HepG2 (cell line): Measurements from ENCODE around the gene SRPRB. TPM values are rescaled to one million over a fixed set of nuclear protein-coding genes. Genes with fewer than 3 reads are reported as not detected.

Experiments
- ARNTL ChIP-seq: sonication (generic); formaldehyde crosslinking; IDR thresholded peaks from 2 replicates; pipeline ENCODE4 v1.4.0; 2020; ENCODE audit warnings: mild to moderate bottlenecking, missing genetic modification reagents
- ATF7 ChIP-seq, 2 experiments: fragments of 450-650 bp in 1 of 2; sonication (generic) in 1 of 2; formaldehyde crosslinking in 1 of 2; IDR thresholded peaks; 2 replicates each; pipeline versions ENCODE4 v1.4.0 to v1.6.1; 2016 to 2020; ENCODE audit warnings: antibody characterized with exemption in 1 of 2, mild to moderate bottlenecking in 1 of 2, missing genetic modification reagents in 1 of 2
- GATAD2A ChIP-seq: IDR thresholded peaks from 2 replicates; pipeline ENCODE4 v1.6.1; 2016
- MAX ChIP-seq: IDR thresholded peaks from 2 replicates; pipeline ENCODE4 v1.6.1; 2012; ENCODE audit warnings: inconsistent platforms
- PAF1 ChIP-seq: IDR thresholded peaks from 2 replicates; pipeline ENCODE4 v1.6.1; 2016; ENCODE audit warnings: missing genetic modification reagents, missing compliant biosample characterization
- PHF8 ChIP-seq: sonication (generic); formaldehyde crosslinking; IDR thresholded peaks from 2 replicates; pipeline ENCODE4 v1.5.0; 2020; ENCODE audit warnings: missing genetic modification reagents
- SATB2 ChIP-seq: sonication (generic); formaldehyde crosslinking; IDR thresholded peaks from 2 replicates; pipeline ENCODE4 v1.5.0; 2020; ENCODE audit warnings: missing genetic modification reagents
- SRF ChIP-seq: IDR thresholded peaks from 2 replicates; pipeline ENCODE4 v1.6.1; 2011; ENCODE audit warnings: mild to moderate bottlenecking, low read depth, low read length, moderate library complexity
- TEF ChIP-seq: sonication (generic); formaldehyde crosslinking; IDR thresholded peaks from 2 replicates; pipeline ENCODE4 v1.5.0; 2020; ENCODE audit warnings: missing genetic modification reagents
- TOPORS ChIP-seq: sonication (generic); formaldehyde crosslinking; IDR thresholded peaks from 2 replicates; pipeline ENCODE4 v1.8.0; 2023; ENCODE audit warnings: mild to moderate bottlenecking, missing genetic modification reagents
- ZFP36 ChIP-seq: fragments of 150-350 bp; IDR thresholded peaks from 2 replicates; pipeline ENCODE4 v1.6.1; 2018; ENCODE audit warnings: borderline replicate concordance, low read length, low read depth; ENCODE audit not compliant: partially characterized antibody
- ZNF121 ChIP-seq: sonication (generic); formaldehyde crosslinking; IDR thresholded peaks from 2 replicates; pipeline ENCODE4 v1.5.0; 2020; ENCODE audit warnings: mild to moderate bottlenecking, missing genetic modification reagents
- ZNF224 ChIP-seq: sonication (generic); formaldehyde crosslinking; IDR thresholded peaks from 2 replicates; pipeline ENCODE4 v1.5.0; 2020; ENCODE audit warnings: mild to moderate bottlenecking, missing genetic modification reagents
- ZNF256 ChIP-seq: sonication (generic); formaldehyde crosslinking; conservative IDR thresholded peaks from 2 replicates; pipeline ENCODE4 v1.4.0; 2020; ENCODE audit warnings: missing genetic modification reagents
- ZNF280D ChIP-seq: sonication (generic); formaldehyde crosslinking; IDR thresholded peaks from 2 replicates; pipeline ENCODE4 v1.5.1; 2020; ENCODE audit warnings: mild to moderate bottlenecking, missing genetic modification reagents
- ZNF724P ChIP-seq: sonication (generic); formaldehyde crosslinking; IDR thresholded peaks from 2 replicates; pipeline ENCODE4 v1.8.0; 2022; ENCODE audit warnings: missing genetic modification reagents, borderline replicate concordance
- ZNF788 ChIP-seq: sonication (generic); formaldehyde crosslinking; IDR thresholded peaks from 2 replicates; pipeline ENCODE4 v1.5.0; 2020; ENCODE audit warnings: mild to moderate bottlenecking, missing genetic modification reagents, borderline replicate concordance
- ZNF883 ChIP-seq: sonication (generic); formaldehyde crosslinking; IDR thresholded peaks from 2 replicates; pipeline ENCODE4 v1.5.1; 2020; ENCODE audit warnings: mild to moderate bottlenecking, missing genetic modification reagents; ENCODE audit errors: not compliant biosample characterization
- ZSCAN31 ChIP-seq: sonication (generic); formaldehyde crosslinking; IDR thresholded peaks from 2 replicates; pipeline ENCODE4 v1.5.0; 2020; ENCODE audit warnings: low read depth, mild to moderate bottlenecking, missing genetic modification reagents
- polyA plus RNA-seq, 8 experiments: library from polyadenylated mRNA; depleted of rRNA in 3 of 8; stranded (reverse) in 7 of 8; unstranded in 1 of 8; fragments of >200 nt; fragmentation: Illumina TruSeq in 4 of 8; extraction: Trizol in 4 of 8; gene quantifications; 2 replicates each; pipeline versions ENCODE4 v1.2.1 to v1.2.3, GENCODE V29; 2011 to 2016; ENCODE audit warnings: low read depth in 4 of 8, missing spikeins in 1 of 8, mixed read lengths in 1 of 8; ENCODE audit not compliant: insufficient read depth in 1 of 8
- total RNA-seq, 5 experiments: library from RNA; depleted of rRNA; stranded (reverse); fragments of >200 nt; fragmentation: Illumina TruSeq; extraction: Trizol; gene quantifications; 2 replicates each; pipeline ENCODE4 v1.2.3, GENCODE V29; 2016; ENCODE audit warnings: low read depth in 1 of 5
- TF ChIP-seq, protein P1 (sequence below): IDR thresholded peaks from 2 replicates; pipeline ENCODE4 v1.6.1; 2012; ENCODE audit warnings: low read length, improper control_type of control experiment
- TF ChIP-seq, protein P2 (sequence below): fragments of 450-650 bp; IDR thresholded peaks from 2 replicates; pipeline ENCODE4 v1.6.1; 2016
- TF ChIP-seq, protein P3 (sequence below): sonication (generic); formaldehyde crosslinking; IDR thresholded peaks from 2 replicates; pipeline ENCODE4 v1.5.0; 2020; ENCODE audit warnings: missing genetic modification reagents, mild to moderate bottlenecking, borderline replicate concordance

The SRPRB gene
- total and polyA plus RNA-seq, 2 of the 13 experiments (the other 11 are each of a cell fraction or from before 2014, with no cell fraction given): 41.0 to 111 TPM

DNA sequence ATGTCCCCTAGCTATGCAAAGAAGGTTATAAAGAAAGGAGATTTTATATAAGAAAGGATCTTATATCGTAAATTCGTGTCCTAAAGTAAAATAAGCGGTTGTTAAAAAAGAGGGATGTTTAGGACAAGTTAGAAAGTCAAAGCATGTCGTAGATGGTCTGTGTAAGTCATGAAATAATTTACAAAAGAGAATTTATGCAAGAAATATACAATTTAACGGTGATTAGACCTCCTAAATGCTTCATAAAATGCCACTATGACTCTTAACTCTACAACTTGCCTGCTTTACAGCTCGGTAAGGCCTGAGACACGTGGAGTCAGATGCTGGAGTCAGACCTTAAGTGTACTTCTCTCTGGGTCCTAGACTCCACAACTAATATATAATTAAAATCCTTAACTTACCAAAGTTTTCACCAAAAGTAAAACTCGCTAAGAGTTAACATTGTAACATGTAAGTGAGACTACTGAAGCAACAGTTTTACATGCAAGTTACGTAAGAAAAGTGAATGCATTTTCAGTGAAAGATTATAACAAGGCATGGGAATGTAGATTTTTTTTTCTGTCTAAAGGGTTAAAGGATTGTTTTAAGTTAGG is 13.3 kb upstream of the SRPRB start (continued):
- no peak for TF ChIP-seq ZNF788 (CRISPR knock-in tag)
- TF ChIP-seq, protein P1, sequence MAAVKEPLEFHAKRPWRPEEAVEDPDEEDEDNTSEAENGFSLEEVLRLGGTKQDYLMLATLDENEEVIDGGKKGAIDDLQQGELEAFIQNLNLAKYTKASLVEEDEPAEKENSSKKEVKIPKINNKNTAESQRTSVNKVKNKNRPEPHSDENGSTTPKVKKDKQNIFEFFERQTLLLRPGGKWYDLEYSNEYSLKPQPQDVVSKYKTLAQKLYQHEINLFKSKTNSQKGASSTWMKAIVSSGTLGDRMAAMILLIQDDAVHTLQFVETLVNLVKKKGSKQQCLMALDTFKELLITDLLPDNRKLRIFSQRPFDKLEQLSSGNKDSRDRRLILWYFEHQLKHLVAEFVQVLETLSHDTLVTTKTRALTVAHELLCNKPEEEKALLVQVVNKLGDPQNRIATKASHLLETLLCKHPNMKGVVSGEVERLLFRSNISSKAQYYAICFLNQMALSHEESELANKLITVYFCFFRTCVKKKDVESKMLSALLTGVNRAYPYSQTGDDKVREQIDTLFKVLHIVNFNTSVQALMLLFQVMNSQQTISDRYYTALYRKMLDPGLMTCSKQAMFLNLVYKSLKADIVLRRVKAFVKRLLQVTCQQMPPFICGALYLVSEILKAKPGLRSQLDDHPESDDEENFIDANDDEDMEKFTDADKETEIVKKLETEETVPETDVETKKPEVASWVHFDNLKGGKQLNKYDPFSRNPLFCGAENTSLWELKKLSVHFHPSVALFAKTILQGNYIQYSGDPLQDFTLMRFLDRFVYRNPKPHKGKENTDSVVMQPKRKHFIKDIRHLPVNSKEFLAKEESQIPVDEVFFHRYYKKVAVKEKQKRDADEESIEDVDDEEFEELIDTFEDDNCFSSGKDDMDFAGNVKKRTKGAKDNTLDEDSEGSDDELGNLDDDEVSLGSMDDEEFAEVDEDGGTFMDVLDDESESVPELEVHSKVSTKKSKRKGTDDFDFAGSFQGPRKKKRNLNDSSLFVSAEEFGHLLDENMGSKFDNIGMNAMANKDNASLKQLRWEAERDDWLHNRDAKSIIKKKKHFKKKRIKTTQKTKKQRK: peak; percentile 71; the same call in 1 of the 2 replicates
- TF ChIP-seq SRF: no peak
- TF ChIP-seq TOPORS: peak; percentile 96
- no peak for TF ChIP-seq SATB2 (CRISPR knock-in tag)
- no peak for TF ChIP-seq PHF8
- TF ChIP-seq MAX: no peak
- TF ChIP-seq ZNF121 (CRISPR knock-in tag): no peak
- peak; percentile 80 for TF ChIP-seq ZNF280D (CRISPR knock-in tag)
- TF ChIP-seq, protein P2, sequence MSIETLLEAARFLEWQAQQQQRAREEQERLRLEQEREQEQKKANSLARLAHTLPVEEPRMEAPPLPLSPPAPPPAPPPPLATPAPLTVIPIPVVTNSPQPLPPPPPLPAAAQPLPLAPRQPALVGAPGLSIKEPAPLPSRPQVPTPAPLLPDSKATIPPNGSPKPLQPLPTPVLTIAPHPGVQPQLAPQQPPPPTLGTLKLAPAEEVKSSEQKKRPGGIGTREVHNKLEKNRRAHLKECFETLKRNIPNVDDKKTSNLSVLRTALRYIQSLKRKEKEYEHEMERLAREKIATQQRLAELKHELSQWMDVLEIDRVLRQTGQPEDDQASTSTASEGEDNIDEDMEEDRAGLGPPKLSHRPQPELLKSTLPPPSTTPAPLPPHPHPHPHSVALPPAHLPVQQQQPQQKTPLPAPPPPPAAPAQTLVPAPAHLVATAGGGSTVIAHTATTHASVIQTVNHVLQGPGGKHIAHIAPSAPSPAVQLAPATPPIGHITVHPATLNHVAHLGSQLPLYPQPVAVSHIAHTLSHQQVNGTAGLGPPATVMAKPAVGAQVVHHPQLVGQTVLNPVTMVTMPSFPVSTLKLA: no peak
- no peak for TF ChIP-seq ZSCAN31 (CRISPR knock-in tag)
- no peak for TF ChIP-seq ZNF883 (CRISPR knock-in tag)
- no peak for TF ChIP-seq ZNF224
- peak; percentile 100 for TF ChIP-seq ZNF724P (CRISPR knock-in tag)
- no peak for TF ChIP-seq GATAD2A
- no peak for TF ChIP-seq TEF (CRISPR knock-in tag)
- no peak for TF ChIP-seq ZNF256
- TF ChIP-seq ARNTL (CRISPR knock-in tag): no peak
- no peak for TF ChIP-seq PAF1 (CRISPR knock-in tag)
- peak; percentile 98 for TF ChIP-seq ZFP36
- TF ChIP-seq ATF7 (IDR thresholded peaks at IDR 0.05): no peak
- TF ChIP-seq ATF7 (CRISPR knock-in tag; IDR thresholded peaks at IDR 0.05): no peak
- TF ChIP-seq, protein P3, sequence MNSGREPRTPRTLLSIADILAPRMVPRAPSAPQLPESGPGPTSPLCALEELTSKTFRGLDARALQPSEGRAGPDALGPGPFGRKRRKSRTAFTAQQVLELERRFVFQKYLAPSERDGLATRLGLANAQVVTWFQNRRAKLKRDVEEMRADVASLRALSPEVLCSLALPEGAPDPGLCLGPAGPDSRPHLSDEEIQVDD (CRISPR knock-in tag): no peak
